ENCODE results near the gene KRT27.
"Not testable (repeated sequence)": the region's sequence is repeated elsewhere in the genome, so short reads cannot be mapped to it uniquely, and the experiment has no call there.

Gene KRT27

DNA sequence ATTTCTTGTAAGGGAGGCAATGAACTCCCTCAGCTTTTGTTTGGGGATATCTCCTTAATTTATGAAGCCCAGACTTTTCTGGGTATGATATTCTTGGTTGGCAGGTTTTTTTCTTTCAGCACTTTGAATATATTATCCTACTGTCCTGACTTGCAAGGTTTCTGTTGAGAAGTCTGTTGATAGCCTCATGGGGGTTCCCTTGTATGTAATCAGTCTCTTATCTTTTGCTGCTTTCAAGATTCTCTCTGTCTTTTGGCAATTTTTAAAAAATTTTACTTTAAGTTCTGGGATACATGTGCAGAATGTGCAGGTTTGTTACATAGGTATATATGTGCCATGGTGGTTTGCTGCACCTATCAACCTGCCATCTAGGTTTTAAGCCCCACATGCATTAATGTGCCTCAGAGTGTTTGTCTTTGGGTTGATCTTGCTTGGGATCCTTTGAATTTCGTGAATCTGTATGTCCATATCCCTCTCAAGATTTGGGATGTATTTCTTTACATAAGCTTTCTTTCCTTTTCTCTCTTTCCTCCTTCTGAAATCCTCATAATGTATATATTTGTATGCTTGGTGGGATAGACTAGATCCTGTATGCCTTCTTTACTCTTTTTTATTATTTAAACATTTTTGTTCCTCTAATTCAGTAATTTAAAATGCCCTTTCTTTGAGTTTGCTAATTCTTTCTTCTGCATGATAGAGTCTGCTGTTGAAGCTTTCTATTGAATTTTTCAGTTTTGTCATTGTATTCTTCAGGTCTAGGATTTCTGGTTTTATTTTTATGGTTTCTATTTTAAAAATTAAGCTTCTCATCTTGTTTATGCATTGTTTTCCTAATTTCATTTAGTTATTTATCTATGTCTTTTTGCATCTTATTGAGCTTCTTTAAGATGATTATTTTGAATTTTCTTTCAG lies 22.0 kb downstream of the KRT27 start:
- no peak for DNase-seq (ENCODE audit: low read depth in 2 of 2)

DNA sequence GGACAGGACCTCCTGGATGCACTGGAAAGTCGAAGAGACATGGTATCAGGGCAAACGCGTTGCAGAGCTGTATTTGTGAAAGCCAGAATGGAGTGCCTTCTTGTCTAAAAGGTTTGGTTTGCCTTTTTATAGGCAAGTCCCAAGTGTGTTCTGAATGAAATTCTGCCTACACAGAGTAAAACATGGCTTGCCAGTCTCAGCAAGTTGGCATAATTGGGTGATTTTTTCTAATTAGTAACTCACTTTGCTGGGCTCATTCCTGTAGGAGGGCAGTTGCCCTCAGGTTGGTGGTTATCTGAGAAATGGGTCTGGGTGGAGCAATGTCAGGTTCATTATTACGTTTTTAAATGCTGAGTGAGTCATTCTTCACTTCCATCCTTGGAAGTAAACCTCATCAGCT lies 27.1 kb downstream of the KRT27 start, which contains the start of gene KRT25:
Gene KRT25, minus strand, starts transcription at position 101 of the 400 bp plus-strand sequence. Its CDS starts 60 bp downstream, at position 41.
- DNase-seq (ENCODE audit: low read depth in 2 of 2): no peak

DNA sequence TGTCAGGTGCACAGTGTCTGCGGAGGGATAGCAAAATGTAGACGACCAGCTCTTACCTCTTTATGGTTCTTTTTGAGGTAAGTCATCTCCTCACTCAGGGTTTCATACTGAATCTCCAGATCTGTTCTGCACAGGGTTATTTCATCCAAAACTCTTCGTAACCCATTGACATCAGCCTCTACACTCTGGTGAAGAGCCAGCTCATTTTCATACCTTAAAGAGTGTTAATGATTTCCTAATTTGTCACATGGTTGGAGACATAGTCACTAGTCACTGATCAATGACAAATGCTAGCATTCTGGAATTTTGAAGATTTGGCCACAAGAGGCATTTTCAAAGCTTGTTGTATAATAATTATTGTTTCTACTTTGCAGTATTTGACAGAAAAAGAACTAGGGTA lies 28.5 kb downstream of the KRT27 start:
- DNase-seq (ENCODE audit: low read depth in 2 of 2): no peak

DNA sequence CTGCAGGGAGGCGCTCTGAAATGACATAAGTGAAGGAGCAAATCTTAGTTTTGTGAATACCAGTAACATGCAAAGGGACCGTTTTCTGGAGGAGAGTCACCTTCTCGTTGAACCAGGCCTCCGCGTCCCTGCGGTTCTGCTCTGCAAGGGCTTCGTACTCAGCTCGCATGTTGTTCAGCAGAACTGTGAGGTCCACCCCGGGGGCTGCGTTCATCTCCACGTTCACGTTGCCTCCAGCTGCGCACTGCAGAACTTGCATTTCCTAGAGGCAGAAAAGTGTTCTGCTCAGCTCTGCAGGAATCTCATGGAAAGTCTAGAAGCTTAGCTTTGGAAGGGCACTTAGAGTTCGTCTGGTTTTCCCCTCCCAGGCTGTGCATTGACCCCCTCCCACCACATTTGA lies 31.3 kb downstream of the KRT27 start:
- DNase-seq (ENCODE audit: low read depth in 2 of 2): no peak

DNA sequence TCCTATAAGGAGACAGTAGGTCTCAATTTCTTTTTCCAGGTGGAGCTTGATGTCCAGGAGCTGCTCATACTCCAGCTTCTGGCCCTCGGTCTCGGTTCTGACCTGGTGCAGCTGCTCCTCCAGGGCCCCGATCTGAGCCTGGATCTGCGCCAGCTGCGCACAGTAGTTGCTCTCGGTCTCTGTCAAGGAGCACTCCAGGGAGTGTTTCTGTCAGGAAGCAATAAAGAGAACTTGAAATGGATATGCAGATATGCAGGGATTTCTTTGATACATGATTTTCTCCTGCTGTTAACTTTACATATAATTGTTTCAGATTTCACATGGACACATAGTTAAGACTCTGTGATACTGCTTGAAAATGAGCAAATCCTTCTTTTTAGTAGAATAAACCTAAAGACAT lies 32.0 kb downstream of the KRT27 start:
- DNase-seq (ENCODE audit: low read depth in 2 of 2): no peak

DNA sequence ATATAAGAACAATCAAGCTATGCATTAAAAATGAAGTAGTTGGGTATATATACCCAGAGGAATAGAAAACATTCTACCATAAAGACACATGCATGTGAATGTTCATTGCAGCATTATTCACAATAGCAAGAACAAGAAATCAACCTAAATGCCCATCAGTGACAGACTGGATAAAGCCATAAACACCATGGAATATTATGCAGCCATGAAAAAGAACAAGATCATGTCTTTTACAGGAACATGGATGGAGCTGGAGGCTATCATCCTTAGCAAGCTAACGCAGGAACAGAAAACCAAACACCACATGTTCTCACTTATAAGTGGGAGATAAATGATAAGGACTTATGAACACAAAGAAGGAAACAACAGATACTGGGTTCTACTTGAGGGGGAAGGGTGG lies 33.7 kb downstream of the KRT27 start:
- DNase-seq (ENCODE audit: low read depth in 2 of 2): not testable (repeated sequence)

DNA sequence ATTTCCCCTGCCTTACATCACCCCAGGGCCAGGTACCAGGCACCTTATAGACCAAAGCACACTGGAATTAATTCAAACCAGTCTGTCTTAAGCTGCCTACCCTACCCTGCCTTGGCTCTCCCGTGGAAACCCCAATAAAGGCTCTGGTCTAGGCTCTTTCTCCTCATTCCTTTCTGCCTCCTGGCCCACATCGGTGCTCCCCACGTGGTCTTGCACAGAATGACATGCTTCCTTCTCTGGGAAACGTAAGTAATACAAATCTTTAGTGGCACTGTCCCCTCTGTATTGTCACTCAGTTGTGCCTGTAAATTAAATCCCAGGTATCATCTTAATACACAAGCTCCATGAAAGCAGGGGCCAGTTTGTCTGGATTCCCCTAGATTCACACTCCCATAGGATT lies 43.8 kb downstream of the KRT27 start:
- DNase-seq (ENCODE audit: low read depth in 2 of 2): no peak

DNA sequence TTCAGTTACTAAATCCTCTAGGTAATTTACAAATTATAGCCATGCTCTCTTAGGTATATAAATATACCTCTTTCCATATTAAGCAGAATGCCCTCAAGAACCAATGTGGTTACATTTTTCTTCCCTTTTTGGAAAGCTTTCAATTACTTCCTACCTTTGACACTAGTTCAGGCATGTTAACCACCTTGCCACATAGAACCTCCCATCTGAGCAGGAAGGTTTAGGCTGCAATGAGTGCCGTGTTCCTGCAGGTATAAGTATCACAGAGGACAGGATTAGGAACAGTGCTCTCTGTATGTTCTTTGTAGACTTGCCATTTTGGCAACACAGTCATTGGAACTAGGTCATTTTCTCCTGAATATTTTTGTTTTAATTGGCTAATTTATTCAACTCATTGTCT lies 47.3 kb downstream of the KRT27 start:
- DNase-seq (ENCODE audit: low read depth in 2 of 2): no peak

DNA sequence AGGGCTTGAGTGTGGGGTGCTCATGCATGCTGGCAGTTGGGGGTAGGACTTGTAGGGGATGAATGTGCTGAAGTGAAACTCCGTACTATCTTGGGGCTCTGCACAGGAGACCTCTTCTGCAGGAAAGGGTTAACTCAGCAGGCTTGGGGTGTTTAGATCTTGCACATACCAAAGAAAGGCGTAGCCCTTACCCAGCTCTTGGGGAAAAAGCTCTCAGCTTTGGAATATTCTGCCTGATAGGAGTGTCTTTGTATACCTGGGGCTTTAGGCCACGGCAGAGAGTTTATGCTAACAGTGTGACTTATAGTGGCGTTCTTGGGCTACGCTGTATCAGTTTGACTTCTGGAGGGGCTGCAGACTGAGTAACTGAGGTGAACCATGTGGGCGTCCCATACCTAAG lies 48.3 kb downstream of the KRT27 start:
- DNase-seq (ENCODE audit: low read depth in 2 of 2): no peak

DNA sequence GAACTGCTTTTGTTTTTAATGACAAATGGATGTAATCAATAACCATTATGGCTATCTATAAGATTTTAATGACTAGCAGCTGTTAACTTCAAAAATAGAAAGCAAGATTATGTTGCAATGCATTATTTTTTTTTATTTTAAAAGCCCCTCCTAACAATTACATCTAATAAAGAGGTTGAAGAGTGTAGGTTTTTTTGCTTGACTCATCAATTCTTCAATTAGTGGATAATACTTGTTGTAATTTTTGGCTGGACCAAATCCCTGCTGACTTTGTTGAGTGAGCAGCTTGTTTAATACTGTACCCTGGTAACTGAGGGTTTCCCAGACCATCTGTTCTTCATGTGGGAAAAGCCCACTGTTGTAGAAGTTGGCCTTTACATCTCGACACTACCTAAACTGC lies 51.4 kb downstream of the KRT27 start:
- DNase-seq (ENCODE audit: low read depth in 2 of 2): no peak

DNA sequence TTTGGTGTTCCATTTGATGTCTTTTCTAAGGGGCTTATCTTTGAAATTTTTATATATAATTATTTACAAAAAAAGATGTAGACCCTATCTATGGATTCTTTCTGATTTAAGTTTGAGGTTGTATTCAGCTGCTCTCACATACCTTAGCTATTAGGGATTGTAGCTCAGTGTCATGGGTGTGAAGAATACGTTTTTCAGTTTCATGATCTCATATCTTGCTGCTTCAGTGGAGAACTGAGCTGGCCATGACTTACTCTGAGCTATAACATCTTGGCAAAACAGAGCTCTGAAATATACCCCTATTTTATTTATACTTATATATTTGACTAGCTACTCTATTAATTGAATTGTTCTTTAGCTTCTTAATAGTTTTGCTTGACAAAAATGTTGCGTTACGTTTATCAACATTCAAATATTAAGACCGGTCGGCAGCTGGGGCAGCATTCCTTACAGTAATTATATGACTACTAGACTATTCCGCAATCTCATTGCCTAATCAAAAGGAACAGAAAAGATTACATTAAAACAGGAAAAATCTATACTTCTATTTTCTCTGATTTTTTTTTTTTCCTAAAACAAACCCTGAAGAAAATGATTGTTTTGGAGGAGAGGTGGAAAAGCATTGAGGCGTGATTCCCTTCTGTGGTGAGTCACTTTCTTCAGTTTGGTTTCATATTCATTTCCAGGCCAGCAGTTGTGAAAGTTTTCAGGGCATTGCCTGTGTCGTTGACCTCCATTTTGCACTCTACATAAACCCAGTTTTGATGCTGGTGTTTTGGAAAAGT lies 54.7 kb downstream of the KRT27 start:
- no peak for DNase-seq (ENCODE audit: low read depth in 2 of 2)

DNA sequence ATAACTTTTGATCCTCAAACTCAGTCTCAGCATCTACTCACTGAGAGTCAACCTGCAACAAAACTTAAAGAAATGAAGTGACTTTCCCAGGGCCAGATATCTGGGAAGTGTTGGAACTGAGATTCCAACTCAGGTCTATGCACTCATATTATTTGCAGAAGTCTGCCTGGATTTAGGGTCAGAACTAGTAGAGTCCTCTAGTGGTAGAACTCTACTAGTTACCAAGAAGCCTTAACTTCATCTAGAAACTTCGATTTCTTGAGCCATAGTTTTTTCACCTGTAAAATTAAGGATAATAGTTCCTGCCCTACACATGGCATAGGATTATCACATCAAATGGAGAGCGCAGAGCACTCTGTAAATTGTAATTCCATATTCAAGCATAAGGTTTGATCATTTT lies 55.4 kb downstream of the KRT27 start:
- DNase-seq (ENCODE audit: low read depth in 2 of 2): no peak

All from stimulated activated CD4-positive, alpha-beta T cell treated with anti-CD3 and anti-CD28 coated beads, Interleukin-1b, Interleukin-23, amount 100 ng/mL, for 1 hour (primary cell).